ENCODE measurements around the gene RNASE8.
A peak's percentile ranks its signal among the peaks of the same experiment; 100 is the strongest.

The RNASE8 gene

GRCh38 chr14:21060614-21061346 lies 3.2 kb downstream of the RNASE8 start:
- no peak for DNase-seq (ENCODE audit: extremely low spot score)
- ChIA-PET POLR2A (interaction anchor here (3.7 kb wide), 1 partner anchor 11 kb away, joined by 15 read pairs; no protein-coding TSS in a partner anchor), CTCF (interaction anchor here (0.6 to 3.5 kb wide), 2 partner anchors 46 to 48 kb away, joined by 3 to 18 read pairs; no protein-coding TSS in a partner anchor)
- no peak for TF ChIP-seq SUZ12 (IDR thresholded peaks at IDR 0.05)
- TF ChIP-seq SP1 (IDR thresholded peaks at IDR 0.05) = no peak
- TF ChIP-seq ELF4 (IDR thresholded peaks at IDR 0.05) = no peak
- TF ChIP-seq L3MBTL2 (conservative IDR thresholded peaks at IDR 0.05) = no peak
- TF ChIP-seq FOXM1 (IDR thresholded peaks at IDR 0.05; ENCODE audit: borderline replicate concordance) = no peak
- TF ChIP-seq BHLHE40 (IDR thresholded peaks at IDR 0.05; ENCODE audit: borderline replicate concordance) = no peak
- TF ChIP-seq PKNOX1 (IDR thresholded peaks at IDR 0.05) = no peak
- no peak for TF ChIP-seq TARDBP (IDR thresholded peaks at IDR 0.05)
- TF ChIP-seq ARNT (IDR thresholded peaks at IDR 0.05) = no peak
- no peak for TF ChIP-seq NFRKB (IDR thresholded peaks at IDR 0.05)
- no peak for TF ChIP-seq LEF1 (IDR thresholded peaks at IDR 0.05; ENCODE audit: borderline replicate concordance)
- no peak for TF ChIP-seq HDGF (IDR thresholded peaks at IDR 0.05; ENCODE audit: borderline replicate concordance)
- TF ChIP-seq FOXK2 (IDR thresholded peaks at IDR 0.05) = no peak
- no peak for TF ChIP-seq CTBP1 (IDR thresholded peaks at IDR 0.05; ENCODE audit: borderline replicate concordance)
- TF ChIP-seq FOXA1 (IDR thresholded peaks at IDR 0.05) = no peak
- TF ChIP-seq ZNF384 (IDR thresholded peaks at IDR 0.05) = no peak

DNA sequence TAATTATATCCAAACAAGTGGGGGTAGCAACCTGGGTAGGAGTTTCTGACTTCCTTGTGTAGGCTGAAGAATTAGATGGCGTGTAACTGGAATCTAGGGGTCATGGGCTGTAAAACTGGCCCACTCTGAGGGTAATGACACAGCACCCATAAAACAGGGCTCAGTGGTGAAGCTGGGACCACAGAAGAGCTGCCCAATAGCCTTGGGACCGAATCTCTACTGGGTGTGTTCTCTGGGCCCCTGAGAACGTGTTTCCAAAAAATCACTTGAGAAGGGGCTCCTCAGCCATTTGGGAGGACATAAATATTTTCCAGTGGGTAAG lies 3.7 kb downstream of the RNASE8 start:
- DNase-seq (ENCODE audit: extremely low spot score) = no peak
- ChIA-PET CTCF (interaction anchor here (0.6 to 3.5 kb wide), 2 partner anchors 47 kb away, joined by 3 to 18 read pairs; no protein-coding TSS in a partner anchor), POLR2A (interaction anchor here (3.7 kb wide), 1 partner anchor 10 kb away, joined by 15 read pairs; no protein-coding TSS in a partner anchor)

DNA sequence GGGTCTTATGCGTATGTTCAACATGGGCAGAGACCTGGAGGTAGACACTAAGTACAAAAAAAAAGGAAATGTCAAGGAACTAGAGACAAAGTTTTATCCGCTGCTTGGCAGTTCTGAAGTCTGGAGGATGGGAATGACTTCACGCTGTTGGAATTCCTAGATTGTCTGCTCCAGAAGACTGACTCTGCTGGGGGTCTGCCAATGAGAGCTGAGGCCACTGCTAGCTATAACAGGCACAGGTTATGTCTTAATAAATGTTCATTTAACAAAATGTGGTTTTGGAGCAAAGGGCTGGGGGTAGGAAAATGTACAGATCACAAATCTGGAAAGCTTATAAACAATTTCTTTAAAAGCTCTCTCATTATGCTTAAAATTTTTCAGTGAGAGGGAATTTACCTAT lies 5.9 kb downstream of the RNASE8 start:
- ChIA-PET POLR2A (interaction anchor here (2.2 to 3.7 kb wide), 2 partner anchors 8 to 41 kb away, joined by 14 to 15 read pairs; no protein-coding TSS in a partner anchor), CTCF (interaction anchor here (0.6 to 3.5 kb wide), 9 partner anchors 23 to 160 kb away, joined by 3 to 18 read pairs (median 4); no protein-coding TSS in a partner anchor)
- DNase-seq (ENCODE audit: extremely low spot score) = peak; percentile 40
- TF ChIP-seq PKNOX1 (IDR thresholded peaks at IDR 0.05) (0 out of 2 replicates have a peak, but pooled peaks have one; percentile 12), BHLHE40 (IDR thresholded peaks at IDR 0.05; ENCODE audit: borderline replicate concordance) (no peak)

More for the DNA sequence above, 3.7 kb downstream of the RNASE8 start:
- TF ChIP-seq ELF4 (IDR thresholded peaks at IDR 0.05) = no peak
- no peak for TF ChIP-seq SUZ12 (IDR thresholded peaks at IDR 0.05)
- no peak for TF ChIP-seq CTBP1 (IDR thresholded peaks at IDR 0.05; ENCODE audit: borderline replicate concordance)
- no peak for TF ChIP-seq L3MBTL2 (conservative IDR thresholded peaks at IDR 0.05)
- no peak for TF ChIP-seq FOXA1 (IDR thresholded peaks at IDR 0.05)
- TF ChIP-seq ZNF384 (IDR thresholded peaks at IDR 0.05) = no peak

GRCh38 chr14:21066882-21067502 lies 9.4 kb downstream of the RNASE8 start:
- ChIA-PET POLR2A (interaction anchor here (0.9 to 1.1 kb wide), 4 partner anchors 26 to 37 kb away, joined by 3 to 4 read pairs (median 4); no protein-coding TSS in a partner anchor), CTCF (interaction anchor here (0.6 to 4.4 kb wide), 8 partner anchors 22 to 164 kb away, joined by 3 to 73 read pairs (median 4); no protein-coding TSS in a partner anchor)
- TF ChIP-seq NFRKB (IDR thresholded peaks at IDR 0.05) = no peak
- no peak for TF ChIP-seq PKNOX1 (IDR thresholded peaks at IDR 0.05)
- no peak for TF ChIP-seq HDGF (IDR thresholded peaks at IDR 0.05; ENCODE audit: borderline replicate concordance)
- TF ChIP-seq LEF1 (IDR thresholded peaks at IDR 0.05; ENCODE audit: borderline replicate concordance) = no peak
- no peak for TF ChIP-seq ARNT (IDR thresholded peaks at IDR 0.05)
- TF ChIP-seq FOXM1 (IDR thresholded peaks at IDR 0.05; ENCODE audit: borderline replicate concordance) = no peak
- no peak for TF ChIP-seq FOXA1 (IDR thresholded peaks at IDR 0.05)
- no peak for TF ChIP-seq FOXK2 (IDR thresholded peaks at IDR 0.05)
- no peak for TF ChIP-seq ELF4 (IDR thresholded peaks at IDR 0.05)
- no peak for TF ChIP-seq SP1 (IDR thresholded peaks at IDR 0.05)
- TF ChIP-seq BHLHE40 (IDR thresholded peaks at IDR 0.05; ENCODE audit: borderline replicate concordance) = no peak
- TF ChIP-seq CTBP1 (IDR thresholded peaks at IDR 0.05; ENCODE audit: borderline replicate concordance) = no peak
- DNase-seq (ENCODE audit: extremely low spot score) = no peak

GRCh38 chr14:21068521-21069387 lies 11.1 kb downstream of the RNASE8 start:
- POLR2A ChIA-PET = interaction anchor here (0.5 to 1.8 kb wide), 7 partner anchors 11 to 386 kb away, joined by 3 to 45 read pairs (median 4); no protein-coding TSS in a partner anchor
- DNase-seq (ENCODE audit: extremely low spot score) = peak; percentile 65
- TF ChIP-seq NFRKB (IDR thresholded peaks at IDR 0.05) = no peak
- no peak for TF ChIP-seq FOXA1 (IDR thresholded peaks at IDR 0.05)
- no peak for TF ChIP-seq FOXM1 (IDR thresholded peaks at IDR 0.05; ENCODE audit: borderline replicate concordance)
- no peak for TF ChIP-seq LEF1 (IDR thresholded peaks at IDR 0.05; ENCODE audit: borderline replicate concordance)
- TF ChIP-seq TARDBP (IDR thresholded peaks at IDR 0.05) = no peak
- TF ChIP-seq FOXK2 (IDR thresholded peaks at IDR 0.05) = no peak
- no peak for TF ChIP-seq SUZ12 (IDR thresholded peaks at IDR 0.05)
- TF ChIP-seq ARNT (IDR thresholded peaks at IDR 0.05) = no peak
- TF ChIP-seq ELF4 (IDR thresholded peaks at IDR 0.05) = no peak
- TF ChIP-seq L3MBTL2 (conservative IDR thresholded peaks at IDR 0.05) = no peak
- TF ChIP-seq ZNF384 (IDR thresholded peaks at IDR 0.05) = no peak
- no peak for TF ChIP-seq SP1 (IDR thresholded peaks at IDR 0.05)
- CTCF ChIA-PET = interaction anchor here (0.6 to 4.4 kb wide), 15 partner anchors 18 to 368 kb away, joined by 3 to 73 read pairs (median 6); partner anchors contain the start of gene TMEM253
